ENCODE results near the gene EPB41L2. TPM values are rescaled to one million over a fixed set of nuclear protein-coding genes. Genes with fewer than 3 reads are reported as not detected.

EPB41L2 gene
- total RNA-seq, 1 donor from 2014 or later = 314 TPM

DNA sequence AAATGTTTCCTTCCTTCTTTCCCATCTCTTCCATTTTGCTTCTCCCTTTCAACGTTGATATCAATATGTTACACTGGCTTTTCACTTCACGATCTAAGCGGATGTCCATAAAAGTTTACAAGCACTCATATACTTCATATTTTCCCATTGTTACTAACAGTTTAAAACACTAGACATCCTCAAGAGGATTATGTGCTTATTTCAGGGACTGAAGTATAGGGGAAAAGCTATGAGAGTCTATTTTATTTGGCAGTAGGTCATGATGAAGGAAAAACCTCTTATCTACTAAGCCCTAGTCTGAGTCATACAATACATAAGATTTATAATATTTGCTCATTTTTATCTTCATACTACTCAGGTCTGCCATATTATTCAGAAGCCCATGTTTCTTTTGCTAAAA lies 20.6 kb upstream of the EPB41L2 start:
- Mint-ChIP-seq H3K9me3 (ENCODE audit: unreplicated experiment) (peaks cover 5% of the 10 kb centered on the region), H3K36me3 (ENCODE audit: low read depth, unreplicated experiment) (peaks cover 10% of the 10 kb centered on the region), H3K27ac (ENCODE audit: unreplicated experiment) (no peak overlapping the region), H3K4me3 (ENCODE audit: unreplicated experiment) (no peak overlapping the region), H3K27me3 (ENCODE audit: unreplicated experiment) (peaks cover 4% of the 10 kb centered on the region), H3K4me1 (ENCODE audit: unreplicated experiment) (no peaks in the 10 kb centered on the region)
- DNase-seq (ENCODE audit: low spot score) = no peak
- TF ChIP-seq, protein P1, sequence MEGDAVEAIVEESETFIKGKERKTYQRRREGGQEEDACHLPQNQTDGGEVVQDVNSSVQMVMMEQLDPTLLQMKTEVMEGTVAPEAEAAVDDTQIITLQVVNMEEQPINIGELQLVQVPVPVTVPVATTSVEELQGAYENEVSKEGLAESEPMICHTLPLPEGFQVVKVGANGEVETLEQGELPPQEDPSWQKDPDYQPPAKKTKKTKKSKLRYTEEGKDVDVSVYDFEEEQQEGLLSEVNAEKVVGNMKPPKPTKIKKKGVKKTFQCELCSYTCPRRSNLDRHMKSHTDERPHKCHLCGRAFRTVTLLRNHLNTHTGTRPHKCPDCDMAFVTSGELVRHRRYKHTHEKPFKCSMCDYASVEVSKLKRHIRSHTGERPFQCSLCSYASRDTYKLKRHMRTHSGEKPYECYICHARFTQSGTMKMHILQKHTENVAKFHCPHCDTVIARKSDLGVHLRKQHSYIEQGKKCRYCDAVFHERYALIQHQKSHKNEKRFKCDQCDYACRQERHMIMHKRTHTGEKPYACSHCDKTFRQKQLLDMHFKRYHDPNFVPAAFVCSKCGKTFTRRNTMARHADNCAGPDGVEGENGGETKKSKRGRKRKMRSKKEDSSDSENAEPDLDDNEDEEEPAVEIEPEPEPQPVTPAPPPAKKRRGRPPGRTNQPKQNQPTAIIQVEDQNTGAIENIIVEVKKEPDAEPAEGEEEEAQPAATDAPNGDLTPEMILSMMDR (IDR thresholded peaks at IDR 0.05; ENCODE audit: unreplicated experiment) = no peak

- H3K9me3 Mint-ChIP-seq (ENCODE audit: unreplicated experiment) = peaks cover 5% of the 10 kb centered on the region
- peaks cover 4% of the 10 kb centered on the region for H3K27me3 Mint-ChIP-seq (ENCODE audit: unreplicated experiment)
- H3K36me3 Mint-ChIP-seq (ENCODE audit: low read depth, unreplicated experiment) = peaks cover 10% of the 10 kb centered on the region
- H3K4me3 Mint-ChIP-seq (ENCODE audit: unreplicated experiment) = no peak overlapping the region
- H3K27ac Mint-ChIP-seq (ENCODE audit: unreplicated experiment) = no peak overlapping the region
- no peak for DNase-seq (ENCODE audit: low spot score)
- TF ChIP-seq, protein P1 (IDR thresholded peaks at IDR 0.05; ENCODE audit: unreplicated experiment) = no peak
- no peaks in the 10 kb centered on the region for H3K4me1 Mint-ChIP-seq (ENCODE audit: unreplicated experiment)
These were observed 19.3 kb upstream of the EPB41L2 start for GRCh38 chr6:131082335-131082734.

GRCh38 chr6:131080084-131080483 lies 17.0 kb upstream of the EPB41L2 start:
- no peak overlapping the region for H3K4me3 Mint-ChIP-seq (ENCODE audit: unreplicated experiment)
- TF ChIP-seq, protein P1 (IDR thresholded peaks at IDR 0.05; ENCODE audit: unreplicated experiment) = no peak

DNA sequence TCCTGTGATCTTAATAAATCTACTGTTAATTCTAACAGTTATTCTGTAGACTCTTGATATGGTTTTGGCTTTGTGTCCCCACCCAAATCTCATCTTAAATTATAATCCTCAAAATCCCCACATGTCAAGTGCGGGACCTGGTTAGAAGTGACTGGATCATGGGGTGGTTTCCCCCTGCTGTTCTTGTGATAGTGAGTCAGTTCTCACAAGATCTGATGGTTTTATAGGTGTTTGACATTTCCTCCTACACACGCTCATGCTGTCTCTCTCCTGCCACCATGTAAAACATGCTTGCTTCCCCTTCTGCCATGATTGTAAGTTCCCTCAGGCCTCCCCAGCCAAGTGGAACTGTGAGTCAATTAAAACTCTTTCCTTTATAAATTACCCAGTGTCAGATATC lies 10.5 kb upstream of the EPB41L2 start:
- Mint-ChIP-seq H3K4me1 (ENCODE audit: unreplicated experiment) (peaks cover 7% of the 10 kb centered on the region), H3K27ac (ENCODE audit: unreplicated experiment) (no peak overlapping the region), H3K36me3 (ENCODE audit: low read depth, unreplicated experiment) (no peaks in the 10 kb centered on the region), H3K4me3 (ENCODE audit: unreplicated experiment) (no peak overlapping the region), H3K27me3 (ENCODE audit: unreplicated experiment) (no peaks in the 10 kb centered on the region), H3K9me3 (ENCODE audit: unreplicated experiment) (no peaks in the 10 kb centered on the region)
- no peak for DNase-seq (ENCODE audit: low spot score)
- TF ChIP-seq, protein P1 (IDR thresholded peaks at IDR 0.05; ENCODE audit: unreplicated experiment) = no peak

More at GRCh38 chr6:131080084-131080483, 17.0 kb upstream of the EPB41L2 start:
- H3K27ac Mint-ChIP-seq (ENCODE audit: unreplicated experiment) = no peak overlapping the region
- H3K27me3 Mint-ChIP-seq (ENCODE audit: unreplicated experiment) = peaks cover 3% of the 10 kb centered on the region
- no peaks in the 10 kb centered on the region for H3K4me1 Mint-ChIP-seq (ENCODE audit: unreplicated experiment)
- H3K9me3 Mint-ChIP-seq (ENCODE audit: unreplicated experiment) = no peaks in the 10 kb centered on the region
- no peak for DNase-seq (ENCODE audit: low spot score)
- no peaks in the 10 kb centered on the region for H3K36me3 Mint-ChIP-seq (ENCODE audit: low read depth, unreplicated experiment)

GRCh38 chr6:131070061-131070460 lies 7.0 kb upstream of the EPB41L2 start:
- Mint-ChIP-seq H3K36me3 (ENCODE audit: low read depth, unreplicated experiment) (no peaks in the 10 kb centered on the region), H3K4me3 (ENCODE audit: unreplicated experiment) (no peak overlapping the region), H3K27ac (ENCODE audit: unreplicated experiment) (peak overlapping the region; percentile 2), H3K27me3 (ENCODE audit: unreplicated experiment) (no peaks in the 10 kb centered on the region), H3K4me1 (ENCODE audit: unreplicated experiment) (peaks cover 12% of the 10 kb centered on the region), H3K9me3 (ENCODE audit: unreplicated experiment) (no peaks in the 10 kb centered on the region)
- DNase-seq (ENCODE audit: low spot score) = no peak
- TF ChIP-seq, protein P1 (IDR thresholded peaks at IDR 0.05; ENCODE audit: unreplicated experiment) = no peak

All from endothelial cell (in vitro differentiated cells).